Measurements from ENCODE around the gene IQCB1. TPM values are rescaled to one million over a fixed set of nuclear protein-coding genes. Genes with fewer than 3 reads are reported as not detected.

The IQCB1 gene
- total RNA-seq, 4 donors from 2014 or later, result 4.5 to 52.1 (median 29.1) TPM

- H3K27me3 ChIP-seq, result no peaks in the 10 kb centered on the region
- intact Hi-C loops (cut with DNase I; ENCODE audit: low total_unique reads) (no loop called here), in situ Hi-C loops (cut with MboI; ENCODE audit: low pct_ligation_motif_present in 1 of 4, low pct_unique_long_range_greater_than_20kb in 1 of 4, low sequenced_read_pairs in 3 of 4) (loop anchor here in 1 of 4 donors (25.0 kb wide), 1 partner anchor 407 kb away; no protein-coding TSS in a partner anchor)
- no peak overlapping the region for H3K27ac ChIP-seq
- no peaks in the 10 kb centered on the region for H3K4me1 ChIP-seq
- no peaks in the 10 kb centered on the region for H3K9me3 ChIP-seq
- no peak overlapping the region for H3K4me3 ChIP-seq
- 57 to 61% methylated on average over 5 of the region's 5 CpGs for WGBS, 2 donors (ENCODE audit: low coverage in 1 of 2)
- DNase-seq, result no peak
- H3K36me3 ChIP-seq, result no peaks in the 10 kb centered on the region
- TF ChIP-seq POLR2AphosphoS5 (IDR thresholded peaks at IDR 0.05) (no peak), EP300 (IDR thresholded peaks at IDR 0.05; ENCODE audit: low read depth) (no peak), POLR2A (IDR thresholded peaks at IDR 0.05) (no peak)
- TF ChIP-seq, protein P1, sequence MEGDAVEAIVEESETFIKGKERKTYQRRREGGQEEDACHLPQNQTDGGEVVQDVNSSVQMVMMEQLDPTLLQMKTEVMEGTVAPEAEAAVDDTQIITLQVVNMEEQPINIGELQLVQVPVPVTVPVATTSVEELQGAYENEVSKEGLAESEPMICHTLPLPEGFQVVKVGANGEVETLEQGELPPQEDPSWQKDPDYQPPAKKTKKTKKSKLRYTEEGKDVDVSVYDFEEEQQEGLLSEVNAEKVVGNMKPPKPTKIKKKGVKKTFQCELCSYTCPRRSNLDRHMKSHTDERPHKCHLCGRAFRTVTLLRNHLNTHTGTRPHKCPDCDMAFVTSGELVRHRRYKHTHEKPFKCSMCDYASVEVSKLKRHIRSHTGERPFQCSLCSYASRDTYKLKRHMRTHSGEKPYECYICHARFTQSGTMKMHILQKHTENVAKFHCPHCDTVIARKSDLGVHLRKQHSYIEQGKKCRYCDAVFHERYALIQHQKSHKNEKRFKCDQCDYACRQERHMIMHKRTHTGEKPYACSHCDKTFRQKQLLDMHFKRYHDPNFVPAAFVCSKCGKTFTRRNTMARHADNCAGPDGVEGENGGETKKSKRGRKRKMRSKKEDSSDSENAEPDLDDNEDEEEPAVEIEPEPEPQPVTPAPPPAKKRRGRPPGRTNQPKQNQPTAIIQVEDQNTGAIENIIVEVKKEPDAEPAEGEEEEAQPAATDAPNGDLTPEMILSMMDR (IDR thresholded peaks at IDR 0.05), result peak in 3 of 5 experiments; percentile 12 to 20 (median 18)
These were observed 20.7 kb upstream of the IQCB1 start for GRCh38 chr3:121855555-121855954.

DNA sequence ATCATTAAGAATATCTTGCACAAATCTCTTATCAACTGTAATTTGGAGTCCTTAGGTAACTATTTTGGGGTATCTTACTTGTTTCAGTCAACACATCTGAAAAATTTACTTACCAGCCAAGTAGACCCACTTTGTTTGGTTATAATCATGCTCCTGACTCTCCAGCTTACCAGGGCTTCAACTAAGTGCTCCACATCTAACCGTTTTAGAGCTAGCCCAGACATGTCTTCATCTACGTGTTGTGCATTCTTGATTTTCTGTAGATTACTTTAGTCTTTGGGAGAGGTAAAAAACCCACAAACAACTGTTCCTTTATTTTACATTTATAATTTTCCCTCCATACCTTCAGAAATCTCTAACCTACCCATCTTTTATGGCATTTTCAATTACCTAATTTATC, 17.4 kb upstream of the IQCB1 start:
- H3K4me3 ChIP-seq, result no peak overlapping the region
- intact Hi-C loops (cut with DNase I; ENCODE audit: low total_unique reads), result no loop called here
- H3K4me1 ChIP-seq, result no peaks in the 10 kb centered on the region
- no peaks in the 10 kb centered on the region for H3K36me3 ChIP-seq
- 87 to 100% methylated on average over 2 of the region's 2 CpGs for WGBS, 2 donors (ENCODE audit: low coverage in 1 of 2)
- no peak overlapping the region for H3K27ac ChIP-seq
- H3K9me3 ChIP-seq, result no peaks in the 10 kb centered on the region
- no peak for DNase-seq
- TF ChIP-seq, protein P1 (IDR thresholded peaks at IDR 0.05), result no peak
- TF ChIP-seq POLR2A (IDR thresholded peaks at IDR 0.05) (no peak), EP300 (IDR thresholded peaks at IDR 0.05; ENCODE audit: low read depth) (no peak), POLR2AphosphoS5 (IDR thresholded peaks at IDR 0.05) (no peak)
- no peaks in the 10 kb centered on the region for H3K27me3 ChIP-seq
- in situ Hi-C loops (cut with MboI; ENCODE audit: low pct_ligation_motif_present in 1 of 4, low pct_unique_long_range_greater_than_20kb in 1 of 4, low sequenced_read_pairs in 3 of 4), result loop anchor here in 1 of 4 donors (25.0 kb wide), 1 partner anchor 410 kb away; no protein-coding TSS in a partner anchor

DNA sequence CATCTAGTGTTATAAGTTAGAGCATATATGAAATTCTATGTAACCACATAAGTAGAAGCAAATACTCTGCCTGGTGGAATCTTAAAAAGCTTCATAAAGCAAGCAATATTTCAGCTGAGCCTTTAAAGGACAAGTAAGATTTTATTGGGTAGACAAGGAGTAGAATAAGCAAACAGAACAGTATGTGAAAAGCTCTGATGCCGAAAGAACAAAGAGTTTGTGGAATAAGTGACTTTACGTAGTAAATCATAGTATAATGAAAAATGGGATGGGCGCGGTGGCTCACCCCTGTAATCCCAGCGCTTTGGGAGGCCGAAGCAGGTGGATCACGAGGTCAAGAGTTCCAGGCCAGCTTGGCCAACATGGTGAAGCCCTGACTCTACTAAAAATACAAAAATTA, 10.0 kb upstream of the IQCB1 start:
- intact Hi-C loops (cut with DNase I; ENCODE audit: low total_unique reads) (no loop called here), in situ Hi-C loops (cut with MboI; ENCODE audit: low pct_ligation_motif_present in 1 of 4, low pct_unique_long_range_greater_than_20kb in 1 of 4, low sequenced_read_pairs in 3 of 4) (loop anchor here in 1 of 4 donors (25.0 kb wide), 1 partner anchor 308 kb away; the partner anchor contains the start of gene POLQ)
- no peak overlapping the region for H3K4me3 ChIP-seq
- H3K36me3 ChIP-seq, result no peaks in the 10 kb centered on the region
- WGBS, 2 donors (ENCODE audit: low coverage in 1 of 2), result 95 to 96% methylated on average over 7 of the region's 7 CpGs
- no peak overlapping the region for H3K27ac ChIP-seq
- no peak for DNase-seq
- no peaks in the 10 kb centered on the region for H3K9me3 ChIP-seq
- H3K27me3 ChIP-seq, result no peaks in the 10 kb centered on the region
- no peaks in the 10 kb centered on the region for H3K4me1 ChIP-seq
- TF ChIP-seq, protein P1 (IDR thresholded peaks at IDR 0.05), result no peak
- TF ChIP-seq POLR2A (IDR thresholded peaks at IDR 0.05) (no peak), EP300 (IDR thresholded peaks at IDR 0.05; ENCODE audit: low read depth) (no peak), POLR2AphosphoS5 (IDR thresholded peaks at IDR 0.05) (no peak)

DNA sequence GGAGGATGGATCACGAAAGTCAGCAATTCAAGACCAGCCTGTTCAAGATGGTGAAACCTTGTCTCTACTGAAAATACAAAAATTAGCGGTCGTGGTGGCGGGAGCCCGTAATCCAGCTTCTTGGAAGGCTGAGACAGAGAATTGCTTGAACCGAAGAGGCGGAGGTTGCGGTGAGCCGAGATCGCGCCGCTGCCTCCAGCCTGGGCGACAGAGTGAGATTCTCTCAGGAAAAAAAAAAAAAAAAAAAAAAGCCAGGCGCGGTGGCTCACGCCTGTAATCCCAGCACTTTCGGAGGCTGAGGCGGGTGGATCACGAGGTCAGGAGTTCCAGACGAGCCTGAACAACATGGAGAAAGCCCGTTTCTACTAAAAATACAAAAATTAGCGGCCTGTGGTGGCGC, 5.1 kb upstream of the IQCB1 start:
- in situ Hi-C loops (cut with MboI; ENCODE audit: low pct_ligation_motif_present in 1 of 4, low pct_unique_long_range_greater_than_20kb in 1 of 4, low sequenced_read_pairs in 3 of 4), result loop anchor here in 1 of 4 donors (25.0 kb wide), 1 partner anchor 303 kb away; the partner anchor contains the start of gene POLQ
- Histone ChIP-seq H3K27me3 (no peaks in the 10 kb centered on the region), H3K36me3 (no peaks in the 10 kb centered on the region), H3K9me3 (no peaks in the 10 kb centered on the region), H3K4me1 (peaks cover 0 to 11% (median 7%) of the 10 kb centered on the region in 4 donors), H3K27ac (no peak overlapping the region), H3K4me3 (no peak overlapping the region)
- TF ChIP-seq POLR2AphosphoS5 (IDR thresholded peaks at IDR 0.05), result no peak
- TF ChIP-seq, protein P1 (IDR thresholded peaks at IDR 0.05), result no peak
- no peak for TF ChIP-seq POLR2A (IDR thresholded peaks at IDR 0.05)
- no peak for TF ChIP-seq EP300 (IDR thresholded peaks at IDR 0.05; ENCODE audit: low read depth)
- no peak for DNase-seq
- 97% methylated on average over 23 of the region's 23 CpGs; no CpG with 5 or more reads in 1 of the 2 donors for WGBS, 2 donors (ENCODE audit: low coverage in 1 of 2)
- intact Hi-C loops (cut with DNase I; ENCODE audit: low total_unique reads), result no loop called here

All from transverse colon (tissue), 4 donors.